ENCODE measurements around the gene PIEZO2. TPM values are rescaled to one million over a fixed set of nuclear protein-coding genes. Genes with fewer than 3 reads are reported as not detected.

Gene PIEZO2
- total RNA-seq, 1 donor from 2014 or later: 8.4 TPM

GRCh38 chr18:10755855-10756254 lies 393.5 kb downstream of the PIEZO2 start:
- H3K4me1 Mint-ChIP-seq (ENCODE audit: unreplicated experiment): peaks cover 13% of the 10 kb centered on the region
- no peak for DNase-seq (ENCODE audit: low spot score)
- H3K4me3 Mint-ChIP-seq (ENCODE audit: unreplicated experiment): no peak overlapping the region
- no peaks in the 10 kb centered on the region for H3K36me3 Mint-ChIP-seq (ENCODE audit: low read depth, unreplicated experiment)
- peaks cover 2% of the 10 kb centered on the region for H3K27me3 Mint-ChIP-seq (ENCODE audit: unreplicated experiment)
- no peak overlapping the region for H3K27ac Mint-ChIP-seq (ENCODE audit: unreplicated experiment)
- no peaks in the 10 kb centered on the region for H3K9me3 Mint-ChIP-seq (ENCODE audit: unreplicated experiment)
- TF ChIP-seq CTCF (IDR thresholded peaks at IDR 0.05; ENCODE audit: unreplicated experiment): no peak

- H3K9me3 Mint-ChIP-seq (ENCODE audit: unreplicated experiment): no peaks in the 10 kb centered on the region
- H3K4me1 Mint-ChIP-seq (ENCODE audit: unreplicated experiment): peaks cover 18% of the 10 kb centered on the region
- H3K27ac Mint-ChIP-seq (ENCODE audit: unreplicated experiment): no peak overlapping the region
- peaks cover 2% of the 10 kb centered on the region for H3K27me3 Mint-ChIP-seq (ENCODE audit: unreplicated experiment)
- H3K4me3 Mint-ChIP-seq (ENCODE audit: unreplicated experiment): no peak overlapping the region
- TF ChIP-seq CTCF (IDR thresholded peaks at IDR 0.05; ENCODE audit: unreplicated experiment): no peak
- no peak for DNase-seq (ENCODE audit: low spot score)
- H3K36me3 Mint-ChIP-seq (ENCODE audit: low read depth, unreplicated experiment): no peaks in the 10 kb centered on the region
Observed at GRCh38 chr18:10754128-10754527, 395.2 kb downstream of the PIEZO2 start.

GRCh38 chr18:10752382-10752781 lies 397.0 kb downstream of the PIEZO2 start:
- no peaks in the 10 kb centered on the region for H3K27me3 Mint-ChIP-seq (ENCODE audit: unreplicated experiment)
- H3K9me3 Mint-ChIP-seq (ENCODE audit: unreplicated experiment): no peaks in the 10 kb centered on the region
- no peak overlapping the region for H3K4me3 Mint-ChIP-seq (ENCODE audit: unreplicated experiment)
- H3K36me3 Mint-ChIP-seq (ENCODE audit: low read depth, unreplicated experiment): no peaks in the 10 kb centered on the region
- no peak overlapping the region for H3K27ac Mint-ChIP-seq (ENCODE audit: unreplicated experiment)
- TF ChIP-seq CTCF (IDR thresholded peaks at IDR 0.05; ENCODE audit: unreplicated experiment): no peak
- no peak for DNase-seq (ENCODE audit: low spot score)
- H3K4me1 Mint-ChIP-seq (ENCODE audit: unreplicated experiment): peaks cover 18% of the 10 kb centered on the region

GRCh38 chr18:10751653-10752052 lies 397.7 kb downstream of the PIEZO2 start:
- Mint-ChIP-seq H3K4me3 (ENCODE audit: unreplicated experiment) (no peak overlapping the region), H3K9me3 (ENCODE audit: unreplicated experiment) (no peaks in the 10 kb centered on the region), H3K27ac (ENCODE audit: unreplicated experiment) (peak overlapping the region; percentile 65), H3K27me3 (ENCODE audit: unreplicated experiment) (no peaks in the 10 kb centered on the region), H3K36me3 (ENCODE audit: low read depth, unreplicated experiment) (no peaks in the 10 kb centered on the region), H3K4me1 (ENCODE audit: unreplicated experiment) (peaks cover 18% of the 10 kb centered on the region)
- DNase-seq (ENCODE audit: low spot score): no peak
- TF ChIP-seq CTCF (IDR thresholded peaks at IDR 0.05; ENCODE audit: unreplicated experiment): no peak

- Mint-ChIP-seq H3K27ac (ENCODE audit: unreplicated experiment) (peak overlapping the region; percentile 87), H3K4me3 (ENCODE audit: unreplicated experiment) (no peak overlapping the region), H3K9me3 (ENCODE audit: unreplicated experiment) (no peaks in the 10 kb centered on the region), H3K4me1 (ENCODE audit: unreplicated experiment) (peaks cover 18% of the 10 kb centered on the region), H3K36me3 (ENCODE audit: low read depth, unreplicated experiment) (no peaks in the 10 kb centered on the region), H3K27me3 (ENCODE audit: unreplicated experiment) (no peaks in the 10 kb centered on the region)
- TF ChIP-seq CTCF (IDR thresholded peaks at IDR 0.05; ENCODE audit: unreplicated experiment): no peak
- no peak for DNase-seq (ENCODE audit: low spot score)
Observed at GRCh38 chr18:10750191-10751035, 399.0 kb downstream of the PIEZO2 start.

All from endothelial cell (in vitro differentiated cells).